Stimulated activated CD4-positive, alpha-beta T cell treated with anti-CD3 and anti-CD28 coated beads, TNF-alpha, amount 100 ng/mL, for 1 hour (primary cell): ENCODE measurements around the gene HIRIP3.
A peak's percentile ranks its signal among the peaks of the same experiment; 100 is the strongest.
"Not testable (repeated sequence)": the region's sequence is repeated elsewhere in the genome, so short reads cannot be mapped to it uniquely, and the experiment has no call there.

Experiments
- DNase-seq, 3 donors: peaks; one replicate each; pipeline ENCODE4 v3.0.0-alpha.2; 2020; ENCODE audit warnings: low read depth in 3 of 3, low spot score in 1 of 3

The HIRIP3 gene

GRCh38 chr16:30017277-30017656 is 21.9 kb upstream of the HIRIP3 start:
- DNase-seq = no peak

GRCh38 chr16:30016555-30017276 is 21.3 kb upstream of the HIRIP3 start:
- no peak for DNase-seq

GRCh38 chr16:30015450-30015849 is 20.0 kb upstream of the HIRIP3 start:
- DNase-seq = not testable (repeated sequence)

DNA sequence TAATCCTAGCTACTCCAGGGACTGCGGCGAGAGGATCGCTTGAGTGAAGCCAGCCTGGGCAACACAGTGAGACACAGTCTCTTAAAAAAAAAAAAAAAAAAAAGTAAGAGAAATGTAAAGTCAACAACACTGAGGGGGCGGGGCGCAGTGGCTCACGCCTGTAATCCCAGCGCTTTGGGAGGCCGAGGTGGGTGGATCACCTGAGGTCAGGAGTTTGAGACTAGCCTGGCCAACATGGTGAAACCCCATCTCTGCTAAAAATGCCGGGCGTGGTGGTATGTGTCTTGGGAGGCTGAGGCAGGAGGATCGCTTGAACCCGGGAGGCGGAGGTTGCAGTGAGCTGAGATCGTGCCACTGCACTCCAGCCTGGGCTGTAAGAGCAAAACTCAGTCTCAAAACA is 17.2 kb upstream of the HIRIP3 start:
- DNase-seq = not testable (repeated sequence)

DNA sequence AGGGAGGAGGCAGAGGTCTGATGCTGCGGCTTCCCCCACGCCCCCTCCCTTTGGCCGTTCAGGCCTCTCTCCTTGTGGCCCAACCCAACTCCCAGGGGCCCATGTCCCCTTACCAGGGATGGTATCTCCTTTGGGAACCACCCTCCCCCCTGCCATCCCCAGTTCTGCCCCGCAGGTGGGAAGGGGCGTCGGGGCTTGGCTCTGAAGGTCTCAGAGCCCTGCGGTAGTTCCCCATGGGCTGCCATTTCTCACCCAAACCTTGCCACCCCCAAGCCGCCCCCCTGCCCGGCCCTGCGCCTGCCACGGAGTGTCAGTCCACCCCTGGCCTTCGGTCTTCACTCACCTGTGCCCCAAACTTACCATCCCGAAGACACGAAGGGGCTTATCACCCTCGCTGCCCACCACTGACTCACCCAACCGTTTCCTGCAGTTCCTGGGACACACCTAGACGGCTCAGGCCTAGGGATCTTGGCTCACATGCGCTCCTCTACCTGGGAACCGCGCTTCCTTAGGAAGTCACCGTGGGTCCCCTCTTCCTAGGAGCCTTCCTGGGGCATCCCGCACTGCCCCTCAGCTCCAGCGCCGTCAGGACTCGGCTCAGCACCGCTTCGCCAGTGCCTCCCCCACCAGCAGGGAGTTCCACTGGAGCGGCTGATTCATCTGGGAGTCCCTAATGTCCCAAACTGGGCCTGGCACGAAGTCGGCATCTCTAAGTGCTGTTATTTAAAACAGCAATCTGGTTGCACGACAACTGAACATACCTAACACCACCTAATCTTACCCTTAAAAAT is 16.5 kb upstream of the HIRIP3 start:
- DNase-seq = no peak

DNA sequence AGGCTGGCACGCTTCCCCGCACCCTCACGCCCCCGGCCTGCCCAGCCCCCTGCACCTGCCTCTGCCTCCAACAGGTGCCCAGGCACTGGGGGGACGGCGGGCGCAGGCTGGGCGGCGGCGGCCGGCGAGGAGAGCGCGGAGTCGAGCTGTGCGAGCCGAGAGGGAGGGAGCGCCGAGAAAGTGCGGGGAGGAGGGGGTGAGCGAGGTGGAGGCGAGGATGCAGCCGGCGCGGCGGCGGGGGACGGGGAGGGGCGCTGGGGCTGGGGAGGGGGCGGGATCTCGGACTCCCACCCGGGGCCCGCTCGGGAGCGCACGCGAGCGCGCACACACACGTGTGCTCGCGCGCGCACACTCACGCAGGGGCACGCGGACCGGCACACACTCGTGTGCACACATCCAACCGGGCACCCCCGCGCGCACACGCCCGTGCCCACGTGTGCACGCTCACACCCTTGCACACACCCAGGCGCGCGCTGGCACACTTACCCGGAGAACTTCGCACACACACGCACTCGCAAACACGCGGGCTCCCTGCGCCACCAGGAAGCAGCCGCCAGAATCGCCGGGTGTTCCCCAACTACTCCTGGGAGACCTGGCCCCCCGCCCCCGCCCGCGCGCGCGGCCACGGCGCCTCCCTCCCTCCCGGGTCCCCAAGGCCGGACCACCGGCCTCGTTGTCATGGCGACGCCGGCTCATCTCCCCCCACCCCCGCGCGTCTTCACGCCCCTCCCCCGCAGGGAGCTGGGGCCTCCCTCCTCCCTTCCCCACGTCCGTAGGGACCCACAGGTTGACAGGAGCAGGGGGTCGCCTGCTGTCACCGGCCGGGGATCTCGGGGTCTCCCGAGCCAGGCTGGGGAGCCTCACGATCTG is 15.7 kb upstream of the HIRIP3 start, which contains the start of gene DOC2A:
DOC2A (minus strand) TSS at position 184 of the 870 bp plus-strand sequence. CDS start 805 bp downstream, outside the sequence.
- DNase-seq = peak in 1 of 3 donors; percentile 19

- DNase-seq = no peak
Measured at GRCh38 chr16:30009990-30010843, 14.8 kb upstream of the HIRIP3 start.

DNA sequence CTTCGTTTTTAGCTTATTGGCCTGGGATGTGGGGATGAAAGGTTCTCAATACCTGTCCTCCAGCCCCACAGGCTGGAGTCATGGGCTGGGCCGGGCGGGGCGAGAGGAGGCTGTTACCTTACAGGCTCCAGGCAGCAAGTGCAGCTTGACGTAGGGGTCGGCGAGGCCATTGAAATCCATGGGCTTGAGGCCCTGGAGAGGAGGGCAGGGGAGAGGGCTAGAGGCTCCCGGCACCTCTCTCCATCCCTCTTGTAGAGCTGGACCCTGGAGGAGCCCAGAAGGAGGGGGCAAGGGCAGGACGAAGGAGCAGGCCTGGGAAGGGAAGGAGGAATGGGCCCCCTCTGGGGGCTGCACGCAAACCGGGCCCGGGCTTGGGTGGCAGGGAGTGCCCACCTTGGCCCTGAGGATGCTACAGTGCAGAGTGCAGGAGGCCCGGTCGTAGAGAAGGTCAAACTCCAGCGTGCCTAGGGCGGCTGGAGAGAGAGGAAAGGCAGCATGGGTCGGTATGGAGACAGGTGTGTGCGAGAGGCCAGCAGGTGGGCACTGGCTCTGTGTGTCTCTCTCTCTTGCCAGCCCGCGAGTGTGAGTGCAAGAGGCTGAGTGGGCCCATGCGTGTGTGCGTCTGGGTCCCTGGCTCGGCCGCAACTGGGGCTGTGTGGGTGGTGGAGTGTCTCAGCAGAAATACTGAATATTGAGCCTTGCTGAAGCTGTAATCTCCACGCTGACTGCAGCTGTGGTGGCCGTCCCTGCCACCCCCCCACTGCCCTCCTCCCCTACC is 13.9 kb upstream of the HIRIP3 start:
- DNase-seq = no peak

GRCh38 chr16:30007378-30007895 is 12.0 kb upstream of the HIRIP3 start:
- no peak for DNase-seq

DNA sequence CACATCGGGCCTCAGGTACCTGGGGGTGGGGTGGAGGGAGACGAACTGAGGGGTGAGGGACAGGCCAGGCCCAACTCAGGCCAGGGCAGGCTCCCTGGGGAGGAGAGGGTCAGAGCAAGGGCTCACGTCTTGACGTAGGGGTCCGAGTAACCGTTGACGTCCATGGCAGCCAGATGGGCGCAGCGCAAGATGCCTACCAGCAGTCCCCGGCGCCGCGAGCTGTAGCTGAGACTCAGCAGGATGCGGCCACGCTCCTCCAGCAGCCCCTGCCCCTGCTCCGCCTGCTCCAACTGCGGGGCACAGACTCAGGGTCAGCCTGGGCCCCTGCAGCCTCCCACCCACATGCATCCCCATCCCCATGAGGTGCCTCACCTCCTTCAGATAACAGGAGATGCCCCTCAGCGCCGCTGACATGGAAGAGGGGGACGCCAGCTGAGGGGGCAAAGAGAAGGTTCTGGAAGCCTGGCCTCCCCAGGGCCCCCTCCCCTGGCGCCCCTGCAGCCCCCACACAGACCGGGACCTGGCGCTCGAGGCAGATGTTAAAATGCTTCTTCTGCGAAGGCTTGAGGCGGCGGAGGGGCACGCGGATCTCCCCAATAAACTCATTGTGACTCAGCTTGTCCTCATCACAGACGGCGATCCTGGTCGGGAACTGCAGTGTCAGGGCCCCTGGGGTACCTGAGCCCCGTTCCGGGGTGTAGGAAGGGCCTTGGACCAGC is 11.4 kb upstream of the HIRIP3 start:
- DNase-seq = no peak

GRCh38 chr16:30006095-30006473 is 10.7 kb upstream of the HIRIP3 start:
- DNase-seq = no peak

DNA sequence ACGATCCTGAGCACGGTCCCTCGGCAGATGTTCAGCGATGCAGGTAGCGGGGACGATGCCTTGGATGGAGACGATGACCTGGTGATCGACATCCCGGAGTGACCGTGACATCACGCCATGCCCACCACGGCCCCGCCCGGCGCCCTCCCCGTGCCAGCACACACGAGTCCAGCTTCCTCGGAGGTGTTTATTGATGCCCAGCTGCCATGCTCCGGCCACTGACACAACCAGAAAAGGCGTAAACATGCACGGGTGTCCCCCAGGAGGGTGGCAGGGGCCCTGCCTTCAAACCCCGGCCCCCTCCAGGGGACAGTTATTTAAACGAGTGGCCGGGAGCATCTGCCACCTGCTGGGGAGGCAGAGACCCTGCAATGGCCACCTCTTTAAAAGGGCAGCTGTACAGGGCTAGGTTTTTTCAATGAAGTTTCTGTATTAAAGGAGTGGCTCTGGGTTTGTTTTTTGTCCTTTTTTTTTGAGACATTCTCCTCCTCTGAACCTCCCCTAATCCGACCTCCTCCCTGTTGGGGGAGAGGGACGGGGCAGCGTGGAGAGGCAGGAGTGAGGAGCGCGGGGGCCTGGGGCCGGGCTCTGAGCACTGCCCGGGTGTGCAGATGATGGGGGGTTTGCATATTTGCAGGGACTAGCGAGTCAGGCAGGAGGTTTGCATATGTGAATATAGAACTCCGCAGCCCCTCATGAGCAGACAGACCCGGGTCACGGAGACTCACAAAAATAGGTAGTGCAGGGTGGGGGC is 10.1 kb upstream of the HIRIP3 start:
- peak in 1 of 3 donors; percentile 22 for DNase-seq

DNA sequence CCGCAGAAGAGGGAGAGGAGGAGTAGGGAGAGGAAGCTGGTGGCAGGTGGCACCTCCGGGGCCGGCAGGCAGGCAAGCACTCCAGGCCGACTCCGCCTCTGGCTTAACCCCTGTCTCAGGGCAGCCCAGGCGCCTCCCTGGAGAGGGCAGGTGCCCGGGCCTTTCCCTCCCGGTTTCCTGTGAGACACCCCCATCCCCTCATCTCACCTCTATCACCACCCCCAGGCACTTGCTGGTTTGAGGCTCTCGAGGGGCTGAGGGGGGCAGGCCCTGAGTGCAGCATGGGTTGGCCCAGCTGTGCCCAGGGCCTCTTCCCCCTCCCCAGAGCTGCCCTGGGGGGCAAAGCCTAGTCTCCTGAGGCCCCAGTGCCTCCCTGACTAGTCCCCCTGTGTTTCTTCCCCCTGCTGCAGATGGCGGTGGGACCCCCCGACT is 9.4 kb upstream of the HIRIP3 start:
- DNase-seq = no peak

DNA sequence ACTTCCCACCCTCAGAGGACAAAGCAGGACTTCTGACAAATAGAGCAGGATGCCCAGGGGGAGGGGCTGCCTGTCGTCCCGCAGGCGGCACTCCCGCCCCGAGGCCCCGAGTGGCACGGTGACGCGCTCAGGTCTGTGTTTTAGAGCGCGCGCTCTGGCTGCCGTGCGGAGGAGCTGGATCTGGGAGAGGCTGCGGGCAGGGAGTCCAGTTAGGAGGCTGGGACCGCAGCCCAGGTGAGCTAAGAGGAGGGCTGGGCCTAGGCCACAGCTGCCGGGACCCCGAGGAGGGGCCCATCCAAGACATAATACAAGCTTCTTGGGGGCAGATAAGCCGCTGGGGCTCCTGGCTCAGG is 9.0 kb upstream of the HIRIP3 start:
- no peak for DNase-seq

DNA sequence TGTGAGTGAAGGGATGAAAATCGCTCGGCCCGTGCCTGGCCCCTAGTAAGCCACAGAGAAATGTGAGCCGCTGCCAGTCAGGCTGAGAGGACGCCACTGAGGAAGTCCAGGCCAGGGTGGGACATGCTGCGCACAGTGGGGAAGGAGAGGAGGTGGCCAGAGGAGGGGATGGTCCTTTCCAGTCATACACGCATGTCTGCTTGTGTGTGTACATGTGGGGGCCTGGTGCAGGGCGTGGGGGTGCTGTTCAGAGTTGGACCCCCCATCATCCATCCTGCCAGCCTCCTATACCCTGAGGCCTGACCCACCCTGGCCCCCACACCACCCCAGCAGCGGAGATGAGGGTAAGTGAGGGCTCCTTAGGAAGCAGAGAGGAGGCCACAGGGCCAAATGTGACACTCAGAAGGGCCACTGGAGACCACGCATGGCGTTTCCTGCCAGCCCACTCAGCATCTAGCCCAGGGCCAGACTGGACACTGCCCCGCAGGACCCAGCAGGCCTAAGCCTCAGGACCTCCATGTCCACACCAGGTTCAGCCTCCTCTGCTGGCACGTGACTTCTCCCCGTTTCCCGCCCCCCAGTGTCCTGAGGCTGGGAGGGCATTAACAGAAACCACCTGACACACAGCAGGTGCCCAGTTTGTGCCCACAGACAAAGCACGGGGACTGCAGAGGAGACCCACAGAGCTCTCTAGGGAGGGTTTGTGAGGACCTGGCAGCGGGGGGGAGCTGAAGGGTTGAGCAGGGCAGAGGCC is 8.4 kb upstream of the HIRIP3 start:
- no peak for DNase-seq

GRCh38 chr16:30002614-30003346 is 7.4 kb upstream of the HIRIP3 start:
- no peak for DNase-seq
